BJ (cell line): Measurements from ENCODE around the gene ARHGEF33. TPM values are rescaled to one million over a fixed set of nuclear protein-coding genes. Genes with fewer than 3 reads are reported as not detected.

Experiments
- CTCF ChIA-PET: fragments of 350-600 bp; formaldehyde crosslinking; extraction: SDS; loops from one replicate; lab custom pipeline; 2021; ENCODE audit warnings: antibody characterized with exemption, inconsistent platforms; lab: Yijun Ruan, JAX
- POLR2A ChIA-PET: fragments of 300-600 bp; sonication (Branson Sonifier 250); formaldehyde crosslinking; extraction: SDS; loops from one replicate; lab custom pipeline; 2021; ENCODE audit warnings: antibody characterized with exemption; lab: Charles Lee
- DNase-seq: peaks from one replicate; pipeline ENCODE4 v3.0.0-alpha.2; 2011; ENCODE audit warnings: low read depth
- H3K27me3 ChIP-seq: 2 replicates; pipeline ENCODE4 v1.6.0; 2011; ENCODE audit warnings: low read length; ENCODE audit not compliant: control insufficient read depth, insufficient read depth
- H3K36me3 ChIP-seq: 2 replicates; pipeline ENCODE4 v1.5.1; 2011; ENCODE audit warnings: low read length; ENCODE audit not compliant: control insufficient read depth, insufficient read depth
- H3K4me3 ChIP-seq: 2 replicates; pipeline ENCODE4 v1.5.1; 2011; ENCODE audit warnings: low read depth, mild to moderate bottlenecking, control low read depth, low read length
- CTCF ChIP-seq: IDR thresholded peaks from 2 replicates; pipeline ENCODE4 v1.5.1; 2011; ENCODE audit warnings: low read depth, mild to moderate bottlenecking, control low read depth, inconsistent platforms, low read length, moderate library complexity; ENCODE audit not compliant: insufficient read depth
- polyA plus RNA-seq: library from polyadenylated mRNA; depleted of rRNA; stranded (reverse); fragments of >200 nt; gene quantifications from 2 replicates; pipeline ENCODE4 v1.2.3, GENCODE V29; 2011

Gene ARHGEF33
- polyA plus RNA-seq, 1 experiment, result 0.31 TPM

- H3K36me3 ChIP-seq, result no peaks in the 10 kb centered on the region
- CTCF ChIA-PET, result no interaction called here
- DNase-seq, result no peak
- POLR2A ChIA-PET, result no interaction called here
- TF ChIP-seq CTCF, result no peak
- no peak overlapping the region for H3K4me3 ChIP-seq
- no peaks in the 10 kb centered on the region; the same call in 1 of the 2 replicates for H3K27me3 ChIP-seq
Observed at GRCh38 chr2:38922902-38923301, 33.2 kb downstream of the ARHGEF33 start.

- no peak for DNase-seq
- ChIA-PET POLR2A (no interaction called here), CTCF (interaction anchor here (2.1 kb wide), 1 partner anchor 22 kb away, joined by 4 read pairs; no protein-coding TSS in a partner anchor)
Observed at GRCh38 chr2:38925982-38926381, 36.3 kb downstream of the ARHGEF33 start.

GRCh38 chr2:38930600-38930999, 40.9 kb downstream of the ARHGEF33 start:
- ChIA-PET CTCF (interaction anchor here (0.9 kb wide), 1 partner anchor 298 kb away, joined by 3 read pairs; no protein-coding TSS in a partner anchor), POLR2A (no interaction called here)
- DNase-seq, result no peak
- H3K36me3 ChIP-seq, result no peaks in the 10 kb centered on the region
- no peak overlapping the region for H3K4me3 ChIP-seq
- H3K27me3 ChIP-seq, result no peaks in the 10 kb centered on the region
- no peak for TF ChIP-seq CTCF

More at GRCh38 chr2:38925982-38926381, 36.3 kb downstream of the ARHGEF33 start:
- no peak for TF ChIP-seq CTCF
- Histone ChIP-seq H3K36me3 (no peaks in the 10 kb centered on the region), H3K4me3 (no peak overlapping the region), H3K27me3 (no peaks in the 10 kb centered on the region; the same call in 1 of the 2 replicates)

- no peak for TF ChIP-seq CTCF
- ChIA-PET POLR2A (no interaction called here), CTCF (interaction anchor here (0.6 to 1.2 kb wide), 3 partner anchors 13 to 297 kb away, joined by 4 to 5 read pairs (median 4); no protein-coding TSS in a partner anchor)
- no peaks in the 10 kb centered on the region for H3K36me3 ChIP-seq
- no peaks in the 10 kb centered on the region for H3K27me3 ChIP-seq
- H3K4me3 ChIP-seq, result no peak overlapping the region
- DNase-seq, result no peak
Observed at GRCh38 chr2:38932586-38932985, 42.9 kb downstream of the ARHGEF33 start.

GRCh38 chr2:38933653-38934052, 44.0 kb downstream of the ARHGEF33 start:
- TF ChIP-seq CTCF, result no peak
- POLR2A ChIA-PET, result no interaction called here
- H3K36me3 ChIP-seq, result no peaks in the 10 kb centered on the region
- DNase-seq, result peak; percentile 56
- no peak overlapping the region for H3K4me3 ChIP-seq
- CTCF ChIA-PET, result interaction anchor here (1.0 to 1.2 kb wide), 2 partner anchors 12 to 296 kb away, joined by 4 read pairs; no protein-coding TSS in a partner anchor
- H3K27me3 ChIP-seq, result no peaks in the 10 kb centered on the region
